Choroid plexus epithelial cell (primary cell): ENCODE data around the gene TAS2R20.

Source experiments
- DNase-seq: peaks from one replicate; pipeline ENCODE4 v3.0.0-alpha.2; 2010; ENCODE audit warnings: low read depth
- H3K4me3 ChIP-seq: 2 replicates; pipeline ENCODE4 v1.5.1; 2011; ENCODE audit warnings: low read depth, mild to moderate bottlenecking, control low read depth, low read length, moderate library complexity
- TF ChIP-seq, protein P1 (sequence below): conservative IDR thresholded peaks from 2 replicates; pipeline ENCODE4 v1.5.1; 2011; ENCODE audit warnings: low read depth, mild to moderate bottlenecking, control low read depth, inconsistent platforms, low read length, moderate library complexity

Gene TAS2R20

GRCh38 chr12:10986812-10987211 lies 11.3 kb downstream of the TAS2R20 start, which contains the start of gene TAS2R50:
Gene TAS2R50 (minus strand): TSS chr12:10986912. CDS start chr12:10986860, 52 bp downstream.
- TF ChIP-seq, protein P1, sequence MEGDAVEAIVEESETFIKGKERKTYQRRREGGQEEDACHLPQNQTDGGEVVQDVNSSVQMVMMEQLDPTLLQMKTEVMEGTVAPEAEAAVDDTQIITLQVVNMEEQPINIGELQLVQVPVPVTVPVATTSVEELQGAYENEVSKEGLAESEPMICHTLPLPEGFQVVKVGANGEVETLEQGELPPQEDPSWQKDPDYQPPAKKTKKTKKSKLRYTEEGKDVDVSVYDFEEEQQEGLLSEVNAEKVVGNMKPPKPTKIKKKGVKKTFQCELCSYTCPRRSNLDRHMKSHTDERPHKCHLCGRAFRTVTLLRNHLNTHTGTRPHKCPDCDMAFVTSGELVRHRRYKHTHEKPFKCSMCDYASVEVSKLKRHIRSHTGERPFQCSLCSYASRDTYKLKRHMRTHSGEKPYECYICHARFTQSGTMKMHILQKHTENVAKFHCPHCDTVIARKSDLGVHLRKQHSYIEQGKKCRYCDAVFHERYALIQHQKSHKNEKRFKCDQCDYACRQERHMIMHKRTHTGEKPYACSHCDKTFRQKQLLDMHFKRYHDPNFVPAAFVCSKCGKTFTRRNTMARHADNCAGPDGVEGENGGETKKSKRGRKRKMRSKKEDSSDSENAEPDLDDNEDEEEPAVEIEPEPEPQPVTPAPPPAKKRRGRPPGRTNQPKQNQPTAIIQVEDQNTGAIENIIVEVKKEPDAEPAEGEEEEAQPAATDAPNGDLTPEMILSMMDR = no peak
- no peak for DNase-seq
- no peak within 1 kb of the TSS for H3K4me3 ChIP-seq

- no peak for DNase-seq
- H3K4me3 ChIP-seq = no peak overlapping the region
- TF ChIP-seq, protein P1 = no peak
Observed at GRCh38 chr12:10982244-10982643, 15.9 kb downstream of the TAS2R20 start.

GRCh38 chr12:10974965-10975364 lies 23.1 kb downstream of the TAS2R20 start:
- no peak overlapping the region for H3K4me3 ChIP-seq
- DNase-seq = no peak
- TF ChIP-seq, protein P1 = no peak

GRCh38 chr12:10968765-10969456 lies 29.2 kb downstream of the TAS2R20 start:
- DNase-seq = peak; percentile 77
- TF ChIP-seq, protein P1 = no peak

GRCh38 chr12:10967409-10967808 lies 30.7 kb downstream of the TAS2R20 start:
- peak; percentile 61 for DNase-seq
- H3K4me3 ChIP-seq = no peak overlapping the region
- TF ChIP-seq, protein P1 = no peak

More at GRCh38 chr12:10968765-10969456, 29.2 kb downstream of the TAS2R20 start:
- H3K4me3 ChIP-seq = no peak overlapping the region

DNA sequence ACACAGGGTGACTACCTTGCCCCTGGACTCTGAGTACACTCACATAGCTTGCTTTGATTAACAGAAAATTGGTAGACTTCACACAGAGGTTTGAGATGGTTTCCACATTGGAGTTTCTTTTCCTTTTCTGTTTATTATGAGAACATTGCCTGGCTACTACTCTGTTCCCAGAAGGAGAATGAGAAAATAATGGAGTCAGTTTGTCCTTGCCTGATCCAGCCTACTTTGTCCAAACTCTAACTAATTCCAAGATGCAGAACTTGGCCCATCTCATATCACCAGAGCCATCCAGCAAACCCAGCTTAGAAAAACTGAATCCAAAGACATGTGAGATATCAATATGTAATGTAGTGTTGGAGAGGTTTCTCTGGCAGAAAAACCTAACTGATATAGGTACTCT lies 31.8 kb downstream of the TAS2R20 start:
- DNase-seq = no peak
- TF ChIP-seq, protein P1 = no peak
- H3K4me3 ChIP-seq = no peak overlapping the region

DNA sequence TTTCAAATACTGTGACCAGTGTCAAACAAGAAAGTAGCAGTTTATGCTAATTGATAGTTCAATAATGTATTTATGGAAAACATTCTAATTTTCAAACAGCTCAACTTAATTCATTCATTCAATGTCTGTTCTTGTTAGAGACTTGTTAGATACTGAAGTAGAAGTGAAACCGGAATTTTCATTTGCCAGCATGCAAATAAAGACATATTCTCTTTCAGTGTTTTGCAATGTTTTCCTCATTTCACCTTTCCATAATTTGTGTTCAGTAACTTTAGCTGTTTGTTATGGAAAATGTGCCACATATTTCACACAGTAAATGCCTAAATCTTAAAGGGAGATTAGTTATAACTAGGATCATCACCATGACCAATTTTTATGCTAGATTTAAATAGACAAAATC lies 32.6 kb downstream of the TAS2R20 start:
- no peak overlapping the region for H3K4me3 ChIP-seq
- TF ChIP-seq, protein P1 = no peak
- peak; percentile 12 for DNase-seq
